HT-29 (cell line): ENCODE data around the gene TMEM175. TPM values are rescaled to one million over a fixed set of nuclear protein-coding genes. Genes with fewer than 3 reads are reported as not detected.
"Not testable (repeated sequence)": the region's sequence is repeated elsewhere in the genome, so short reads cannot be mapped to it uniquely, and the experiment has no call there.

Source experiments
- DNase-seq: peaks from one replicate; pipeline ENCODE4 v3.0.0-alpha.2; 2015; ENCODE audit warnings: low spot score
- total RNA-seq: library from RNA; depleted of rRNA; stranded (reverse); fragments of >200 nt; shearing (Covaris generic); gene quantifications from 2 replicates; pipeline ENCODE4 v1.2.3, GENCODE V29; 2014

Gene TMEM175
- total RNA-seq, 1 experiment from 2014 or later, result 13.7 TPM

DNA sequence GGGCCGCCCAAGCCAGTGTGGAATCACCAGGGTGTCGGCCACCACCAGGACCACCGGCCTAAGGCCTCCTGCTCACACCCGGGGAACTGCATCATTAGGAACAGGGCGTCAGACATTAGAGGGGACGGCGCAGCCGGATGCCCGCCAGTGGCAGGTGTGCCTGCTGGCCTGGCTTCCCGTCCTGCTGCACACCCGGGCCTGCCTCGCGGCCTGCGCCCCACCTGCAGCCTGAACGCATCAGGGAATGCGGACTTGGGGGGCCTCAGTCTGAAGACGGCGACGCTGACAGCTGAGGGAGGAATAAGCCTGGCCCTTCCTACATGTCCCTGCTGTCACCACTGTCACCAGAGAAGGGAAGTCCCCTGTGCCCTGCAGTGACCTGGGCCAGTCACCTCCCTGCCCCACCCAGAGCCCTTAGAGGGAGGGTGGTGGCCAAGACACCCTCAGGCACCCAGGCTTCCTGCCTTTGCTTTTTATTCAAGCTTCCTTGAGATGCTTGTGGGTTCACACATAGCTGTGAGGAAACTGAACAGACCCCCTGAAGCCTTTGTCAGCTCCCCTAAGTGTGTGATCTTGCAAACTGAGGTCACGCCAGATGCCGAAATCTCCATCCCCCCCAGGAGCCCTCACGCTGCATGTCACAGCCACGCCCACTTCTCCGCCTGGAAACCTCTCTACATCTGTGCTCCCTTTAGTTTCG is 37.9 kb downstream of the TMEM175 start:
- no peak for DNase-seq

DNA sequence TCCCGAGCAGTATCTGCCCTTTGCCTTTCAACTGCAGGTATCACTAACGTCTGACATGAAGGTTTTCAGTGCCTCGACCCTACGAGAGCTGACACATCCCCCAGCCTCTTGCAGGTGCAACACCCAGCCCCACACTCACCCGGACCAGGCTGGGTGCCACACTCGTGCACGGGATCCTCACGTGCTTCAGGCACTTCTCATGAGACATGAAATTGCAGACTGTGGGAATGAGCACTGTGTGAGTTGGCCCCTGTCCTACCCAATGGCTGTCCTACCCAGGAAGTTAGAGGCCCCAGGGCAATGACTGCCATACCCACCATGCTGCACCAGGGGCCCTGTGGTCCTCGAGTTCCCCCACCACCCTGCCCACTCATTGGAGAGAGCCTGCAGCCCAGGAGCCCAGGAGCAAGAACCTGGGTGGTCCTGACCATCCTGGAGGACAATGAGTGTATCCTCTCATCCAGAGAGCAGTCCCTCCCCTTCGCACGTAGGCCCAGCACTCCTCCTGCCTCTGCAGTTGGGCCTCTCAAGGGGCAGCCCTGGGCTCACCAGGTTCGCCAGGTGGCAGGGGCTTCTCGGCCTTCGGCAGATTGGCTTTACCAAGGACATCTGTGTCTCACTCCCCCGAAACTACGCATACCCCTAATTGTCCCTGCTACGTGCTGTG is 38.7 kb downstream of the TMEM175 start:
- DNase-seq, result no peak

DNA sequence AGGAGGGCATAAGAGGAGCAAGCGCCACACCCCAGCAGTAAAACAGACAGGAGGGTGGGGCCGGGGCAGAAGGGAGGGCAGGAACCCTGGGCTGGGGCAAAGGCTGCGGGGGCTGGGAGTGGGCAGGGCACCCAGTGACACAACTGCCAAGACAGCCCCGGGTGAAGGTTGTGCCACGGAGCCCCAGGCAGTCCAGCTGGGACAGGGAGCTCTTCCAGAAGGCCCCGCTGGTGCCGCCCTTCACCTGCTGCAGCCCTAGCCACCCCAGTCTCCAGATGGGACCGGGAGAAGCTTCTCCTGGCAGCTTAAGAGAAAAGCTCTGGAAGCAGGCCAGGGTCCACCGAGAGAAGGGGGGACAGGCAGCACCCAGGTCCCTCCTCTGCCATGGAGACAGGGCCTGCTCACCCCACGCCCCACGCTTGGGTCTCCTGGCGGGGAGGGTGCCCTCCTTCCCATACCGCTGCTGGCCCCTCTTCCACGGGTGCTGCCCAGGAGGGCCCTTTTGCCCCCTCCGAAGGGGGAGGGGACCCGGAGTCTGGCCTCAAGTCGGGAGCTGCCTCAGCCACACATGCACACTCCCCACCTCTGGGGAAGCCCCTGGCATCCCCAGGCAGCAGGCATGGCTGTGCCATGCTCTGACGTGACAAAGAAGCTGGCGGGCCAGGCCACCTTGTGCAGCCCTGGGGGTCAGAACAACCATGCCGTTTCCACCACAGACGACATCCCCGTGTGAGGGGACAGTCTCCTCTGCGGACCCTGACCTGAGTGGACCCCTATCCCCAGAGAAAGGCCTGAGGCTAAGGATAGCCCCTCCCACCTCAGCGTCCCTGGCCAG is 39.6 kb downstream of the TMEM175 start:
- peak; percentile 24 for DNase-seq

DNA sequence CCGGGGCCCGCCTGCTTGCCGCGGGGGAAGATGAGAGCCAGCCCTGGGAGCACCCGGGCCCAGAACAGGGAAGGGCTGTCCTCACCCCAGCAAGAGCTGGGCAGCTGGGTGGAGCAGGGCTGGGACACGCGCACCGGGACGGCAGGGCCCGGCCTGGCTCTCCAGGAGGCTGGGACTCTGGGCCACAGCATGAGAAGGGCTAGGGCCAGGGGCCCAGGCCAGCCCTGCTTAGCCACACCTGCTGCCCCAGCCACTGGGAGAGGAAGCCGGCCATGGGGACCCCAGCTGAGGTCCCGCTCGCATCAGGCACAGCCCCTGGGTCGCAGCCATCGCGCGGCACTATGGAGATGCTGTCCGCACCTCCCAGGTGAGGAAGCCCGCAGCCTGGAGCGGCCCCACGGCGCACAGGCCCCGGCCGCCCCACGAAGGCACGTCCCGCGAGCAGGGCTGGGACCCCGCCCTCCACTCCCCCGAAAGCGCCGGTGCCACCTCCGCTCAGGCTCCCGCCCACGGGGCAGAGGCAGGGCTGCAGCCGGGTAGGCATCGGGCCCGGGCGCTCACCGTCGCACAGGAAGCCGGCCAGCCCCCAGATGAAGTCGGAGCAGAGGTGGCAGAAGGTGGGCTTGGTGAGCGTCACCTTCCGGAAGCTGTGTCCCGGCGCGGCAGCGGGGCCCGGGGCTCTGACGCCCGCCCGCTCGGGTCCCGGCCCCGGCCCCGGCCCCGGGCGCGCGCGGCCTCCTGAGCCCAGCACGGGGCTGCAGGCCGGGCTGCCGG is 40.6 kb downstream of the TMEM175 start:
- DNase-seq, result peak; percentile 54

DNA sequence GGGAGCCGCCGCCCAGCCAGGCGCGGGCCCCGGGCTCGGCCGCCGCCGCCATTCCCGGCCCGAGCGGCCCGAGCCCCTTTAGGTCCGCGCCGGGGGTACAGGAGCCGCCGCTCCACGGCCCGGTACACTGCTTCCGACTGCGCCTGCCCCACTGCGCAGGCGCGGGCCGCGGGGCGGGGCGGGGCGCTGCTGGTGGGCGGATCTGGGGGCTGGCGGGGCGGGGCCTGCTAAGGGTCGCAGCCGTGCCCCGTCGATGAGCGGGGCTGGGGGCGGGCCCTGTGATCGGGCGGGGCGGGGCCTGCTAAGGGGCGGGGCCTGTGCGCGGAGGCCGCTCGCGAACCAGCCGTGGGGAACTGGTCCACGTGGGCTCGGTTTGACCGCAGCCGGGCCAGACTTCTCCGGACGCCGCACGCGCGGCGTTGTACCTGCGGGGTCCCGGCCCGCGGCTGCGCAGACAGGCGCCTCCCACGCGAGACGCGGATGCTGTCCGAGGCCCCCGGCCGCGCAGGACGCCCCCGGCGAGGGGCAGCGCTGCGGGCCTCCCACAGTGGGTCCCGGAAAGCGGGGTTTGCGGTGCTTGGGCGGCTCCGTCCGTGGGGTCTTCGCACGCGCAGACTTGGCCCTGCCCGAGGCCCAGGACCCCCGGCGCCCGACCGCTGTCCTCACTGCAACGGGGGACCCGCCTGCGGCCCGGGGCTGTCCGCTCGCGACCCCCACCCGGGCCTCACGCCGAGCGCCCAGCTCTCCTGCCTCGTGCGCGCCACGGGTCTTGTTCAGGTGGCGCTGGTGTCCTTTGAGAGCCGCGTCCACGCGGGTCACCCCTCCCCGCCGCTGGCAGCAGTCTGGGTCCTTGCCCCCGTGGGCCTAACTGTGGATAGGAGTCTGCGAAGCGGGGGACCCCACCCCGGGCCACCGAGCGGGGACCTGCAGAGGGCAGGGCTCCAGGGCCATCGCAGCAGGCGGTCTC is 41.5 kb downstream of the TMEM175 start, which contains the start of gene DGKQ:
Gene DGKQ, minus strand, starts transcription at position 139 of the 967 bp plus-strand sequence. Its CDS starts 87 bp downstream, at position 52.
- DNase-seq, result peak; percentile 79

DNA sequence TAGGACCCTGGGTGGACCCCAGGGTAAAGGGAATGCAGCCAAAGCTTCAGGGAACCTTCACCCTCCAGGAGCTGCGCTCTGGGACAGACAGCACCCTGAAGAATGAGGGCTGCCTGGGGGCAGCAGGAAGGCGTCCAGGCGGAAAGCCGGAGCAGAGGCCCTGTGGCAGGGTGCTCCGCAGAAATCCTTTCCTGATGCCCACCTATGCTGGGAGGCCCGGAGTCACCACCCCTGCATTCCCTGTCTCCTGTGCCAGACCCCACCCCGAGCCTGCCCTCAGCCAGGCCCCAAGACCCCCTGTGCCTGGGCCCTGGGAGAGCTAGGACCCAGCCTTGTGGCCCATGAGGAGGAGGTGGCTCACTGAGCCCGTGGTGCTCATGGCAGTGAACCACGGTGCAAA is 42.4 kb downstream of the TMEM175 start:
- DNase-seq, result no peak

DNA sequence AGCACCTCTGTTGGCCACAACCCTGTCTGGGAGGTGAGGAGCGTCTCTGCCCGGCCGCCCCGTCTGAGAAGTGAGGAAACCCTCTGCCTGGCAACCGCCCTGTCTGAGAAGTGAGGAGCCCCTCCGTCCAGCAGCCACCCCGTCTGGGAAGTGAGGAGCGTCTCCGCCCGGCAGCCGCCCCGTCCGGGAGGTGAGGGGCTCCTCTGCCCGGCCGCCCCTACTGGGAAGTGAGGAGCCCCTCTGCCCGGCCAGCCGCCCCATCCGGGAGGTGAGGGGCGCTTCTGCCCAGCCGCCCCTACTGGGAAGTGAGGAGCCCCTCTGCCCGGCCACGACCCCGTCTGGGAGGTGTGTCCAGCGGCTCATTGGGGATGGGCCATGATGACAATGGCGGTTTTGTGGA is 43.8 kb downstream of the TMEM175 start:
- DNase-seq, result not testable (repeated sequence)

DNA sequence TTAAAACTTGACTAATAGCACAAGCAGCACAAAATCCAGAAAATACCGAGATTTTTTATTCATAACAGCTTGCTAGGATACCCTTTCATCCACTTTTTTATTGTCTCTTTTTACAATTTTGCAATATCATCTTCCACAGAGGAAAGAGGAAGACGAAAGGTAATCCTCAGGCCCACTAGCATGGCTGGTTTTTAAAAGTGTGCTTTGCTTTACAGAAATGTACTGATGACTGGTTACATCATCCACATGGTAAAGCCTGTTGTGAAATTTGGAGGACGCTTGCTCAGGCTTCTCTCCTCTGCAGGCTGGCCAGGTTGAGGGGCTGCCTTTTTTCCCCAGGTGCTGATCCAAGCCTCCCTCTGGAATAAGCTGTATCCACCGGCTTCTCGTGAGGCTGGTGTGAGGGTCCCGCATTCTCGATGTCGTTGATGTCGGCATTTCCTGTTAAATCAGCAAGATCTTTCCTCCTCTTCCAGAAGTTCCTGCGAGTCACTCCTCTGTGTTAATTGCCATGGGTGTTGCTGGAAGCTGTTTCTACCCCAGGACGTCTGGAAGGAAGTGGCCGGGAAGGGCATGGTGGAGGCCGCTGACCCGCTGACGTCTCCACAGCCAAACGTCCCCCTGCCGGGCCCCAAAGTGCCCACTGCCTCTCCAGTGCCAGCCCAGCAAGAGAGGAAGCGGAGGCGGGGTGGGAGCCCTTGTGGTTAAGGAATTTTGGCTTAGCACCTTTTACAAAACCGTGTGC is 46.9 kb downstream of the TMEM175 start:
- DNase-seq, result no peak

DNA sequence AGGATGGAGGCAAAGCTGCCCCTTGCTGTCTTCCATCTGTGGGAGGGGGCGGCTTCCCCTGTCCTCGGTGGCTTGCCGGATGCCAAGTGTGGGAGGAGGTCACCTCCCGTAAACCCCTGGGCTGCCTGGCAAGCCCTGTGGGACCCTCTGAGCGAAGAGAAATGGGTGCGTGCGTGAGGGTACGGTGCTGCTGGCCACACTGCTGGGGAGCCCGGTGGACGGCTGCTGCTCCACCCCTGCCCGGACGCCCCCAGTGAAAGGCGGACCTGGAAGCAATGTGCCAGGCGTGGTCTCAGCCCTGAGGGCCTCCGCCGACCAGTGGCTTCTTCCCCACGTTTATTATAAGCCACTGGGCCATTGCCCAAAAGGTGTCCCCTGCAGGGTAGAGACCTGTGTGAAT is 50.0 kb downstream of the TMEM175 start:
- DNase-seq, result no peak

DNA sequence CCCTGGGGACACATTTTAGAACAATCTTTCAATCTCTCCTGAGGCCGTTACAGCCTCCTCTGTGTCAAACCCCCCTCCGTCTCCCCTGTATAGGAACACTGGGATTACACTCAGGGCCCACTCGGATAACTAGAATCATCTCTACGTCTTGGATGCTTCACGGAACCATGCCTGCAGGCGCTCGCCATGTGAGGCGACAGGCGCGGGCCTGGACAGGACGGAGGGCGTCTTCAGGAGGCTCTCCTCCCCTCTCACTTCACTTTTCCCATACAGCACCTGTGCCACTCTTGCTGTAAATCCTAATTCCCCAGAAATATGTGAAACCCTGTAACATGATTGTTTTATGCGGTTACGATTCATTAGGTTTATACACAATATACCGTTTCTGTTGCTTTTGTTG is 50.6 kb downstream of the TMEM175 start:
- DNase-seq, result no peak

DNA sequence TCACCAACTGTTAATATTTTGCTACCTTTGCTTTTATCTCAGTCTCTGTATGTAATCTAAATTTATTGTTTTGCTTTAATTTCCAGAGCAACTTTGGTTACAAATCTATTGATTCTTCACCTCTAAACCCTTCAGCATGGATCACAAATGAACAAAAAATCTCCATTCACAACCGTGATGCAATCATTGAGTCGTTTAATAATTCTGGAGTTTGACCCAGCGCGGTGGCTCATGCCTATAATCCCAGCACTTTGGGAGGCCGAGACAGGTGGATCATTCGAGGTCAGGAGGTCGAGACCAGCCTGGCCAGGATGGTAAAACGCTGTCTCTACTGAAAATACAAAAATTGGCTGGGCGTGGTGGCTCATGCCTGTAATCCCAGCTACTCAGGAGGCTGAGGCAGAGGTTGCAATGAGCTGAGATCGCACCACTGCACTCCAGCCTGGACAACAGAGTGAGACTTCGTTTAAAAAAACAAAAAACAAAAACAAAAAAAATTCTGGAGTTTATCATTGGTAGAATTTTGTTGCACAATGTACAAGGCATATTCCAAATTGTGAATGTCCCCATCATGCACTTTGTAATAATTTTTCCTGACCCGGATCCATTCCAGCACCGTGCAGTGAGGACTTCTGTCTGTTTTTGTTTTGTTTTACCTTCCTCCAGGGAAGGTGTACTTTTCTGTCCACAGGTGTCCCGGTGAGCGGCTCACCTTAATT is 52.2 kb downstream of the TMEM175 start:
- DNase-seq, result no peak

DNA sequence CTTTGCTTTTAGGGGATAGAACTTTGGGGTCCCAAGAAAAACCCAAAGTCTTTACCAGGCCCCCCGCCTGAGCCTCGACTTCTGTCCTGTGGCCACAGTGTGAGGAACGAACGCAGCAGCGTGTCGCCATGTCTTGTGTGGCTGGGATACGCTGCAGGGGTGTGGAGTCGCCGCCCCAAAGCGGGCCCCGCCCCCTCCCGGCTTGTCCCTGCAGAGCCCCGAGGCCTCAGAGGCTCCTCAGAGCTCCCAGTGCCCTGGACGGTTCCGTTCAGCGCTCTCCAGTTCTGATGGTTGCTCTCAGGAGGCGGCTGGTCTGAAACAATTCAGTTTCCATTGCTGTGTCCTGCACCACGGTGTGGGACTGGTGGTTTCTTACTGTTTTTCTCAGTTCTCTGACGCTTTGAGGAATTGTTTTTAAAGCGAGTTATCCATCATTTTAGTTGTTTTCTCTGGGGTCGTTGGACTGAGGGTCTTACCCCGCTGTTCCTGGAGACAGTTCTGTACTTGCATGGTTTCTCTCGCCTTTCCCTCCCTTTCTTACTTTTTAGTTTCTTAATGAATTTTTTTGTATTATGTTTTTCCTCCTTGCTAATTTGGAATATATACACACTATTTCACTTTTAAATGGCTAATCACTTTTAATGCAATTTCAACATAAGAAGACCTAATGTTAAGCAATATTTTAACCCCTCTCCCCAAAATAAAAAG is 53.0 kb downstream of the TMEM175 start:
- peak; percentile 66 for DNase-seq

DNA sequence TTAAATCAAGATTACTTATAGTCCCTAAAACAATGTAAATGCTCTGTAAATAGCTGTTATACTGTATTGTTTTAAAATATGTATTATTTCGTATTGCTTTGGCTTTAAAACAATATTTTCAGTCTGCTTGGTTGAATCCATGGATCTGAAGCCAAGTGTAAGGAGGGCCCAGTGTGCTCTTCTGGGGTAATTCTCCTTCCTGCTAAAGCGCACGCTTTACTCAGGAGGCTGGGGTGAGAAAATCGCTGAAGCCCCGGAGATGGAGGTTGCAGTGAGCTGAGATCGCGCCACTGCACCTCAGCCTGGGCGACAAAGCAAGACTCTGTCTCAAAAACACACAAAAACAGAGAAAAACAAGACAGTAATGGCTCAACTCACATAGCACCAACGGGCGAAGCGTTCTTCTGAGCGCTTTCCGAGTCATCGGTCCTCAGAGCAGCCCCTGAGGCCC is 54.2 kb downstream of the TMEM175 start:
- no peak for DNase-seq

DNA sequence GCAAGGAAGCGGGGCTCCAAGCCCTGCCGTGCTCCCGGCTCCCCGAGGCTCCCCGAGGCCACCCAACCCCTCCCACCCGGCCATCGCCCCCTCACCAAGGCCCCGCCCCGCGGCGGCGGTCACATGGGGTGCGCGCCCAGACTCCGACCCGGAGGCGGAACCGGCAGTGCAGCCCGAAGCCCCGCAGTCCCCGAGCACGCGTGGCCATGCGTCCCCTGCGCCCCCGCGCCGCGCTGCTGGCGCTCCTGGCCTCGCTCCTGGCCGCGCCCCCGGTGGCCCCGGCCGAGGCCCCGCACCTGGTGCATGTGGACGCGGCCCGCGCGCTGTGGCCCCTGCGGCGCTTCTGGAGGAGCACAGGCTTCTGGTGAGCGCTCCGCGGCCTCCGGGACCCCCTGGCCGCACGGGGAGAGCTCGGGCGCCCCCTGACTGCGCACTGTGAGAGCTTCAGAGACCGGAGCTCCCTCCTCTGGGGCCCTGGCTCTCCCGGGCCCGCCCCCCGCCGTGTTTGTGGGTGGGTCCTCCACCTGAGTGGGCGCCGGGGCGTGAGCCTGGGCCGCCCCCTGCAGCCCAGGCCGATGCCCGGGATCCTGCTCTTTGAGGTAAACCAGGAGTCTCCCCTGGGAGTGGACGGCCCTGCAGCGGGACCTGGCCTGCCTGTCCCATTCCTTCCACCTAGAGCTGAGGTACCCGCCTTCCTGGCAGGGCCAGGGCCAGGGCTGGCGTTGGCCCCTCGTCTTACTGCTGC is 54.8 kb downstream of the TMEM175 start, which contains the start of gene IDUA:
Gene IDUA, plus strand, starts transcription at position 166 of the 745 bp plus-strand sequence. Its CDS starts 41 bp downstream, at position 207.
- peak; percentile 72 for DNase-seq

DNA sequence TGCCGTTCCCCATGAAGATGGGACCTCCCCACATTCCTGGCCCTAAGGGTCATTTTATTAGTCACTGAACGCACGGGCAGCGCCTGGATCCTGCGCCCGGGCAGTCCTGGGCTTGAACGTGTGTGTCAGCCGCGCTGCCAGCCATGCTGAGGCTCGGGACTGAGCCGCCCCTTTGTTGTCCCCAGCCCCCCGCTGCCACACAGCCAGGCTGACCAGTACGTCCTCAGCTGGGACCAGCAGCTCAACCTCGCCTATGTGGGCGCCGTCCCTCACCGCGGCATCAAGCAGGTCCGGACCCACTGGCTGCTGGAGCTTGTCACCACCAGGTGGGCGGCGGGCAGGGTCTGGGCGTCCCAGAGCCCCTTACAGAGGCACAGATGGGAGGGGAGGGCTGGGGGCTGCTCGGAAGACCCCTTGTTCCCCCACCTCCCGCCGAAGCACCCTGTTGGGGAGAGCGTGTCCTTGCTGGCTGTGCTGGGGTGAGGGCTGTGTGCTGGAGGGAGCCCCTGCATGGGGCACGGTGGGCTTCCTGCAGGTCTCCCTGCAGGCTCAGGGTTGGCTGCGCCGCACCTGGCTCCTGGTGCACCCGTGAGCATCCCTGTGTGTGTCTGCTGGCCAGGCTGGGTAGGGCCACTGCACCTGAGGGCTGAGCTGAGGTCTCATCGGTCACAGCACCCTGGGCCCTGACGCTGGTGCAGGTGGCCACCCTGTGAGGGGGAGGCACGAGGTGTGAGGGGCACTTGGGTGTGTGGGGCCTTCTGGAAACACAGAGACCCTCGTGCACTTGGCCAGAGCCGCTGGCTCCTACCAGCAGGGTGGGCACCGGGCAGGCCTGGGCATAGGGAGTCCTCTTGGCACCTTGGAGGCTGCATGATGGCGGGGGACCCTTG is 55.6 kb downstream of the TMEM175 start:
- DNase-seq, result no peak
